Measurements from ENCODE around the gene CASP8.

The CASP8 gene

GRCh38 chr2:201327678-201328077 lies 67.3 kb downstream of the CASP8 start:
- Histone ChIP-seq H3K9me3 (ENCODE audit: control insufficient read depth in 2 of 2, low read length in 2 of 2) (peaks cover 2 to 3% of the 10 kb centered on the region in 2 donors), H3K4me3 (ENCODE audit: low read length in 2 of 2) (no peak overlapping the region), H3K27ac (ENCODE audit: low read depth in 2 of 2, low read length in 2 of 2) (no peak overlapping the region), H3K9ac (ENCODE audit: low read depth in 1 of 2, low read length in 2 of 2) (no peak overlapping the region), H3K36me3 (ENCODE audit: control insufficient read depth in 2 of 2, insufficient read depth in 2 of 2, low read length in 2 of 2) (no peaks in the 10 kb centered on the region), H3K4me1 (ENCODE audit: control insufficient read depth in 2 of 2, insufficient read depth in 2 of 2, low read length in 2 of 2) (no peaks in the 10 kb centered on the region), H3K27me3 (ENCODE audit: control insufficient read depth in 2 of 2, insufficient read depth in 2 of 2, low read length in 2 of 2) (no peaks in the 10 kb centered on the region)

GRCh38 chr2:201329409-201329808 lies 69.1 kb downstream of the CASP8 start:
- Histone ChIP-seq H3K27ac (ENCODE audit: low read depth in 2 of 2, low read length in 2 of 2) (no peak overlapping the region), H3K4me1 (ENCODE audit: control insufficient read depth in 2 of 2, insufficient read depth in 2 of 2, low read length in 2 of 2) (no peaks in the 10 kb centered on the region), H3K9me3 (ENCODE audit: control insufficient read depth in 2 of 2, low read length in 2 of 2) (no peaks in the 10 kb centered on the region), H3K9ac (ENCODE audit: low read depth in 1 of 2, low read length in 2 of 2) (no peak overlapping the region), H3K36me3 (ENCODE audit: control insufficient read depth in 2 of 2, insufficient read depth in 2 of 2, low read length in 2 of 2) (no peaks in the 10 kb centered on the region), H3K27me3 (ENCODE audit: control insufficient read depth in 2 of 2, insufficient read depth in 2 of 2, low read length in 2 of 2) (no peaks in the 10 kb centered on the region), H3K4me3 (ENCODE audit: low read length in 2 of 2) (no peak overlapping the region)
